Measurements from ENCODE around the gene OR52A5.
A peak's percentile ranks its signal among the peaks of the same experiment; 100 is the strongest.

OR52A5 gene

GRCh38 chr11:5123802-5124521 is 14.2 kb downstream of the OR52A5 start:
- no peaks in the 10 kb centered on the region for H3F3A ChIP-seq (ENCODE audit: insufficient read depth, low read length)
- H3K9me2 ChIP-seq (replicated peaks; ENCODE audit: insufficient read depth, low read length), result no peaks in the 10 kb centered on the region
- no peak overlapping the region for H3K9ac ChIP-seq (ENCODE audit: low read length)
- H2AFZ ChIP-seq (ENCODE audit: low read length), result 0 out of 2 replicates have a peak overlapping the region, but pooled peaks have one; percentile 18
- H4K20me1 ChIP-seq (ENCODE audit: insufficient read depth, low read length), result no peaks in the 10 kb centered on the region
- H3K4me3 ChIP-seq (ENCODE audit: low read length), result no peak overlapping the region
- no peaks in the 10 kb centered on the region for H3K79me2 ChIP-seq (ENCODE audit: low read length)
- H3K4me1 ChIP-seq (ENCODE audit: low read length), result no peaks in the 10 kb centered on the region
- TF ChIP-seq CTCF (IDR thresholded peaks at IDR 0.05; ENCODE audit: low read length) (peak; percentile 86), EZH2 (optimal IDR thresholded peaks at IDR 0.05; ENCODE audit: low read depth, low read length) (no peak)
- peak; percentile 67 for DNase-seq
- H3K27me3 ChIP-seq (replicated peaks; ENCODE audit: insufficient read depth, low read length), result no peaks in the 10 kb centered on the region
- no peaks in the 10 kb centered on the region for H3K9me3 ChIP-seq (replicated peaks; ENCODE audit: insufficient read depth, low read length)
- H3K27ac ChIP-seq (ENCODE audit: low read length), result no peak overlapping the region
- H3K4me2 ChIP-seq (ENCODE audit: low read depth, low read length), result no peak overlapping the region; the same call in 1 of the 2 replicates
- no peaks in the 10 kb centered on the region for H3K36me3 ChIP-seq (replicated peaks; ENCODE audit: insufficient read depth, low read length)

GRCh38 chr11:5118893-5119292 is 19.3 kb downstream of the OR52A5 start:
- H4K20me1 ChIP-seq (ENCODE audit: insufficient read depth, low read length), result no peaks in the 10 kb centered on the region
- H3K9me3 ChIP-seq (replicated peaks; ENCODE audit: insufficient read depth, low read length), result no peaks in the 10 kb centered on the region
- no peak overlapping the region for H3K9ac ChIP-seq (ENCODE audit: low read length)
- no peak overlapping the region for H2AFZ ChIP-seq (ENCODE audit: low read length)
- H3K9me2 ChIP-seq (replicated peaks; ENCODE audit: insufficient read depth, low read length), result no peaks in the 10 kb centered on the region
- H3K79me2 ChIP-seq (ENCODE audit: low read length), result no peaks in the 10 kb centered on the region
- no peak overlapping the region for H3K27ac ChIP-seq (ENCODE audit: low read length)
- H3K4me1 ChIP-seq (ENCODE audit: low read length), result no peaks in the 10 kb centered on the region
- no peaks in the 10 kb centered on the region for H3K27me3 ChIP-seq (replicated peaks; ENCODE audit: insufficient read depth, low read length)
- TF ChIP-seq EZH2phosphoT487 (IDR thresholded peaks at IDR 0.05; ENCODE audit: low read length) (no peak), CTCF (IDR thresholded peaks at IDR 0.05; ENCODE audit: low read length) (no peak), EZH2 (optimal IDR thresholded peaks at IDR 0.05; ENCODE audit: low read depth, low read length) (no peak)
- DNase-seq, result no peak
- H3F3A ChIP-seq (ENCODE audit: insufficient read depth, low read length), result no peaks in the 10 kb centered on the region
- H3K4me3 ChIP-seq (ENCODE audit: low read length), result no peak overlapping the region
- no peak overlapping the region for H3K4me2 ChIP-seq (ENCODE audit: low read depth, low read length)
- H3K36me3 ChIP-seq (replicated peaks; ENCODE audit: insufficient read depth, low read length), result no peaks in the 10 kb centered on the region

- no peaks in the 10 kb centered on the region for H3K36me3 ChIP-seq (replicated peaks; ENCODE audit: insufficient read depth, low read length)
- H3K4me1 ChIP-seq (ENCODE audit: low read length), result no peaks in the 10 kb centered on the region
- H3K27ac ChIP-seq (ENCODE audit: low read length), result no peak overlapping the region
- no peaks in the 10 kb centered on the region for H3F3A ChIP-seq (ENCODE audit: insufficient read depth, low read length)
- no peak overlapping the region for H3K9ac ChIP-seq (ENCODE audit: low read length)
- H4K20me1 ChIP-seq (ENCODE audit: insufficient read depth, low read length), result no peaks in the 10 kb centered on the region
- DNase-seq, result no peak
- no peaks in the 10 kb centered on the region for H3K79me2 ChIP-seq (ENCODE audit: low read length)
- no peaks in the 10 kb centered on the region for H3K9me3 ChIP-seq (replicated peaks; ENCODE audit: insufficient read depth, low read length)
- TF ChIP-seq CTCF (IDR thresholded peaks at IDR 0.05; ENCODE audit: low read length), result no peak
- TF ChIP-seq EZH2phosphoT487 (IDR thresholded peaks at IDR 0.05; ENCODE audit: low read length), result no peak
- no peak for TF ChIP-seq EZH2 (optimal IDR thresholded peaks at IDR 0.05; ENCODE audit: low read depth, low read length)
- H2AFZ ChIP-seq (ENCODE audit: low read length), result no peak overlapping the region
- H3K4me3 ChIP-seq (ENCODE audit: low read length), result no peak overlapping the region
- no peaks in the 10 kb centered on the region for H3K27me3 ChIP-seq (replicated peaks; ENCODE audit: insufficient read depth, low read length)
- no peak overlapping the region for H3K4me2 ChIP-seq (ENCODE audit: low read depth, low read length)
- H3K9me2 ChIP-seq (replicated peaks; ENCODE audit: insufficient read depth, low read length), result no peaks in the 10 kb centered on the region
Observed at GRCh38 chr11:5117588-5117987, 20.6 kb downstream of the OR52A5 start.

All from MM.1S (cell line).